ENCODE results near the gene ADPRHL1. TPM values are rescaled to one million over a fixed set of nuclear protein-coding genes. Genes with fewer than 3 reads are reported as not detected.
A peak's percentile ranks its signal among the peaks of the same experiment; 100 is the strongest.

ADPRHL1 gene
- total RNA-seq, 3 donors from 2014 or later (not counting 1 experiment from before 2014, with no cell fraction given): 0.56 to 0.93 (median 0.72) TPM

- Histone ChIP-seq H3K4me3 (ENCODE audit: low read length) (peak within 1 kb of the TSS; percentile 68), H3K27me3 (ENCODE audit: control insufficient read depth, insufficient read depth, low read length) (no peaks in the 10 kb centered on the region), H3K4me1 (ENCODE audit: control insufficient read depth, insufficient read depth, low read length) (peaks cover 26% of the 10 kb centered on the region), H3K36me3 (ENCODE audit: control insufficient read depth, insufficient read depth, low read length) (peaks cover 7% of the 10 kb centered on the region), H3K27ac (ENCODE audit: low read length) (peak within 1 kb of the TSS; percentile 33), H3K9me3 (ENCODE audit: control insufficient read depth, insufficient read depth, low read length) (no peaks in the 10 kb centered on the region)
- peak; percentile 77 to 94 (median 92) for ATAC-seq
- Mint-ChIP-seq H3K4me3 (peak within 1 kb of the TSS; percentile 91), H3K27me3 (ENCODE audit: low read depth in 2 of 2) (no peaks in the 10 kb centered on the region), H3K9me3 (no peaks in the 10 kb centered on the region), H3K36me3 (no peaks in the 10 kb centered on the region), H3K4me1 (peaks cover 51 to 61% of the 10 kb centered on the region in 2 donors), H3K27ac (peak within 1 kb of the TSS; percentile 77 to 89)
- TF ChIP-seq, protein P1, sequence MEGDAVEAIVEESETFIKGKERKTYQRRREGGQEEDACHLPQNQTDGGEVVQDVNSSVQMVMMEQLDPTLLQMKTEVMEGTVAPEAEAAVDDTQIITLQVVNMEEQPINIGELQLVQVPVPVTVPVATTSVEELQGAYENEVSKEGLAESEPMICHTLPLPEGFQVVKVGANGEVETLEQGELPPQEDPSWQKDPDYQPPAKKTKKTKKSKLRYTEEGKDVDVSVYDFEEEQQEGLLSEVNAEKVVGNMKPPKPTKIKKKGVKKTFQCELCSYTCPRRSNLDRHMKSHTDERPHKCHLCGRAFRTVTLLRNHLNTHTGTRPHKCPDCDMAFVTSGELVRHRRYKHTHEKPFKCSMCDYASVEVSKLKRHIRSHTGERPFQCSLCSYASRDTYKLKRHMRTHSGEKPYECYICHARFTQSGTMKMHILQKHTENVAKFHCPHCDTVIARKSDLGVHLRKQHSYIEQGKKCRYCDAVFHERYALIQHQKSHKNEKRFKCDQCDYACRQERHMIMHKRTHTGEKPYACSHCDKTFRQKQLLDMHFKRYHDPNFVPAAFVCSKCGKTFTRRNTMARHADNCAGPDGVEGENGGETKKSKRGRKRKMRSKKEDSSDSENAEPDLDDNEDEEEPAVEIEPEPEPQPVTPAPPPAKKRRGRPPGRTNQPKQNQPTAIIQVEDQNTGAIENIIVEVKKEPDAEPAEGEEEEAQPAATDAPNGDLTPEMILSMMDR (IDR thresholded peaks at IDR 0.05): no peak
- DNase-seq: peak; percentile 80 to 84
- intact Hi-C loops (cut with micrococcal nuclease): no loop called here
- under 1% methylated on average over 115 of the region's 115 CpGs for WGBS (ENCODE audit: insufficient coverage)
Measured at GRCh38 chr13:113490496-113491417, 37.5 kb upstream of the ADPRHL1 start, which contains the start of gene DCUN1D2. DCUN1D2 (minus strand) TSS chr13:113490711; CDS start chr13:113490669, 42 bp downstream.

GRCh38 chr13:113489549-113490495 lies 36.5 kb upstream of the ADPRHL1 start:
- TF ChIP-seq, protein P1 (IDR thresholded peaks at IDR 0.05): no peak
- Histone ChIP-seq H3K27ac (ENCODE audit: low read length) (no peak overlapping the region), H3K27me3 (ENCODE audit: control insufficient read depth, insufficient read depth, low read length) (no peaks in the 10 kb centered on the region), H3K4me1 (ENCODE audit: control insufficient read depth, insufficient read depth, low read length) (peaks cover 24% of the 10 kb centered on the region), H3K4me3 (ENCODE audit: low read length) (peak overlapping the region; percentile 68), H3K9me3 (ENCODE audit: control insufficient read depth, insufficient read depth, low read length) (no peaks in the 10 kb centered on the region), H3K36me3 (ENCODE audit: control insufficient read depth, insufficient read depth, low read length) (no peaks in the 10 kb centered on the region)
- Mint-ChIP-seq H3K4me1 (peaks cover 50 to 56% of the 10 kb centered on the region in 2 donors), H3K27me3 (ENCODE audit: low read depth in 2 of 2) (no peaks in the 10 kb centered on the region), H3K36me3 (no peaks in the 10 kb centered on the region), H3K4me3 (peak overlapping the region; percentile 88), H3K27ac (peak overlapping the region; percentile 77 to 86), H3K9me3 (no peaks in the 10 kb centered on the region)
- DNase-seq: peak in 1 of 2 donors; percentile 57
- ATAC-seq: peak in 2 of 3 donors; percentile 3 to 7
- intact Hi-C loops (cut with micrococcal nuclease): no loop called here
- 11% methylated on average over 54 of the region's 54 CpGs for WGBS (ENCODE audit: insufficient coverage)

DNA sequence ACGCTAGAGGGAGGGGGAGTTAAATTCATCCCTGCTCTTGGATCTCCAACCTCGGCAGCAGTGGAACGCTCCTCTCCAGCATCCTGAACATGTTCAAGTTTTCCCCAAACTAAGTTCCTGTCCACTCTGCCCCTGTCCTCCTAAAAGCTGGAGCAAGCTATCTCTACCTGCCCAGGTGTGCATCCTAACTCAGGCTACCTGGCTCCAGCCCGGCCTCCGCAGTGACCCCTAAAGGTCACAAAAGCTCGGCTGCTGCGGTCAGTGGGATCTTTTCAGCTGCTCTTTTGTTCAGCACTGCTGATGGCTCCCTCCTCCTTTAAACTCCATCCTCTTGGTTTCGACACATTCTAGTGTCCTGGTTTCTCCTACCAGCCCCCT lies 35.9 kb upstream of the ADPRHL1 start:
- intact Hi-C loops (cut with micrococcal nuclease): no loop called here
- peaks cover 24% of the 10 kb centered on the region for H3K4me1 ChIP-seq (ENCODE audit: control insufficient read depth, insufficient read depth, low read length)
- H3K27ac Mint-ChIP-seq: peak overlapping the region; percentile 77 to 86

More for the DNA sequence above, 35.9 kb upstream of the ADPRHL1 start:
- Histone ChIP-seq H3K27me3 (ENCODE audit: control insufficient read depth, insufficient read depth, low read length) (no peaks in the 10 kb centered on the region), H3K36me3 (ENCODE audit: control insufficient read depth, insufficient read depth, low read length) (no peaks in the 10 kb centered on the region), H3K4me3 (ENCODE audit: low read length) (no peak overlapping the region), H3K27ac (ENCODE audit: low read length) (no peak overlapping the region), H3K9me3 (ENCODE audit: control insufficient read depth, insufficient read depth, low read length) (no peaks in the 10 kb centered on the region)
- DNase-seq (no peak), ATAC-seq (no peak)
- H3K4me1 Mint-ChIP-seq: peaks cover 47 to 52% of the 10 kb centered on the region in 2 donors
- 92% methylated on average over 8 of the region's 8 CpGs for WGBS (ENCODE audit: insufficient coverage)
- no peaks in the 10 kb centered on the region for H3K27me3 Mint-ChIP-seq (ENCODE audit: low read depth in 2 of 2)
- H3K4me3 Mint-ChIP-seq: peak overlapping the region; percentile 88
- H3K36me3 Mint-ChIP-seq: no peaks in the 10 kb centered on the region
- TF ChIP-seq, protein P1 (IDR thresholded peaks at IDR 0.05): no peak
- no peaks in the 10 kb centered on the region for H3K9me3 Mint-ChIP-seq

Measured in natural killer cell (primary cell).